GM23248 (cell line): ENCODE results near the gene PIR.

Experiments used
- EZH2 ChIP-seq: fragments of 200-600 bp; sonication (generic); IDR thresholded peaks from 2 replicates; pipeline ENCODE4 v1.6.1; 2018; ENCODE audit warnings: antibody characterized with exemption, mild to moderate bottlenecking; ENCODE audit not compliant: insufficient read depth, poor library complexity, severe bottlenecking
- EZH2phosphoT487 ChIP-seq: fragments of 200-600 bp; sonication (generic); IDR thresholded peaks from 2 replicates; pipeline ENCODE4 v1.6.1; 2018; ENCODE audit warnings: antibody characterized with exemption, moderate library complexity, mild to moderate bottlenecking, low read depth; ENCODE audit not compliant: insufficient read depth

GRCh38 chrX:15356444-15356843 is 136.7 kb downstream of the PIR start:
- TF ChIP-seq EZH2 = no peak
- no peak for TF ChIP-seq EZH2phosphoT487
